Tibial nerve (tissue), 4 donors: ENCODE measurements around the gene MFSD12.

Experiments
- CTCF ChIP-seq, 5 experiments: fragments of 200-600 bp in 3 of 5; fragments of 450-650 bp in 2 of 5; sonication (generic) in 3 of 5; IDR thresholded peaks; one replicate each; pipeline ENCODE4 v1.5.1; 2016 to 2019; ENCODE audit warnings: antibody characterized with exemption in 5 of 5, mild to moderate bottlenecking in 3 of 5, moderate library complexity in 2 of 5
- EP300 ChIP-seq, 2 donors: sonication (generic); formaldehyde crosslinking; IDR thresholded peaks; one replicate each; pipeline ENCODE4 v1.6.1; 2017; ENCODE audit warnings: antibody characterized with exemption in 2 of 2, mild to moderate bottlenecking in 1 of 2
- POLR2A ChIP-seq, 2 donors: fragments of 450-650 bp; IDR thresholded peaks; one replicate each; pipeline ENCODE4 v1.6.1; 2017; ENCODE audit warnings: antibody characterized with exemption in 2 of 2, mild to moderate bottlenecking in 2 of 2, moderate library complexity in 2 of 2

GRCh38 chr19:3572132-3572854, 14.9 kb upstream of the MFSD12 start:
- TF ChIP-seq CTCF (IDR thresholded peaks at IDR 0.05) (peak in 1 of 5 experiments; percentile 6), POLR2A (IDR thresholded peaks at IDR 0.05) (no peak), EP300 (IDR thresholded peaks at IDR 0.05) (peak; percentile 46 to 91)
